ENCODE measurements around the gene IL10.

IL10 gene

DNA sequence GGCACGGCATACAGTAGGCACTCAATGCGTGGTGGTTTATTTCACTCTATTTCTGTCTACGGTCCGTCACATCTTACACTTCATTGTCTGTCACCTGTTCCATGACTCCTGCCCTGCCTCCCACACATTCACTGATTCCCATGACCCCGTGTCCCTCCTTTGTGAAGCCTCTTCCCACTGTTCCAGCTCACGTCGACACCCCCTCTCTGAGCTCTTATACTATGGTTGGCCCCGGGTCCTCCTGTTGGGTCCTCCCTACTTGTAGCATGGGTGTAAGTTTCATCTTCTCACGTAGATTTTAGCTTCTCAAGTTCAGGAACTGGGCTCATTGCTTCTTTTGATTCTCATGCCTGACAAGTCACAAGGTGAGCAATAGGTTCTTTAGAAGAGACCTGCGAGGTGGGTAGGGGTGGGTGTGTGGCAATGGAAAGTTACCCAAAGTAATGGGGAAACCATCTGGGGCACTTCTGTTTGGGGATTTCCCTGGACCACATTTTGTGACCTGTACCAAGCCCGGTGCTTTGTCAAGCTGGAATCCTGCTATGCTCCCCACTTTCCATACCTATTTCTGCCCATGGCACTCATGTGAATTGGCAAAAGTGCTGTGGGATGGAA lies 22.1 kb upstream of the IL10 start (continued):
- TF ChIP-seq ZNF48 (tag by site-specific recombination; IDR thresholded peaks at IDR 0.05) (no peak), TRIM28 (IDR thresholded peaks at IDR 0.05; ENCODE audit: borderline replicate concordance, low read length) (no peak), ZBTB21 (tag by site-specific recombination; IDR thresholded peaks at IDR 0.05) (no peak), ZFHX2 (tag by site-specific recombination; conservative IDR thresholded peaks at IDR 0.05) (no peak), BCL11A (tag by site-specific recombination; IDR thresholded peaks at IDR 0.05; ENCODE audit: low read depth) (no peak), ZNF2 (tag by site-specific recombination; IDR thresholded peaks at IDR 0.05) (no peak), ZFP41 (tag by site-specific recombination; IDR thresholded peaks at IDR 0.05; ENCODE audit: borderline replicate concordance) (no peak), HOXC10 (CRISPR knock-in tag; IDR thresholded peaks at IDR 0.05) (no peak), ZSCAN23 (tag by site-specific recombination; IDR thresholded peaks at IDR 0.05) (no peak)
- TF ChIP-seq, protein P1, sequence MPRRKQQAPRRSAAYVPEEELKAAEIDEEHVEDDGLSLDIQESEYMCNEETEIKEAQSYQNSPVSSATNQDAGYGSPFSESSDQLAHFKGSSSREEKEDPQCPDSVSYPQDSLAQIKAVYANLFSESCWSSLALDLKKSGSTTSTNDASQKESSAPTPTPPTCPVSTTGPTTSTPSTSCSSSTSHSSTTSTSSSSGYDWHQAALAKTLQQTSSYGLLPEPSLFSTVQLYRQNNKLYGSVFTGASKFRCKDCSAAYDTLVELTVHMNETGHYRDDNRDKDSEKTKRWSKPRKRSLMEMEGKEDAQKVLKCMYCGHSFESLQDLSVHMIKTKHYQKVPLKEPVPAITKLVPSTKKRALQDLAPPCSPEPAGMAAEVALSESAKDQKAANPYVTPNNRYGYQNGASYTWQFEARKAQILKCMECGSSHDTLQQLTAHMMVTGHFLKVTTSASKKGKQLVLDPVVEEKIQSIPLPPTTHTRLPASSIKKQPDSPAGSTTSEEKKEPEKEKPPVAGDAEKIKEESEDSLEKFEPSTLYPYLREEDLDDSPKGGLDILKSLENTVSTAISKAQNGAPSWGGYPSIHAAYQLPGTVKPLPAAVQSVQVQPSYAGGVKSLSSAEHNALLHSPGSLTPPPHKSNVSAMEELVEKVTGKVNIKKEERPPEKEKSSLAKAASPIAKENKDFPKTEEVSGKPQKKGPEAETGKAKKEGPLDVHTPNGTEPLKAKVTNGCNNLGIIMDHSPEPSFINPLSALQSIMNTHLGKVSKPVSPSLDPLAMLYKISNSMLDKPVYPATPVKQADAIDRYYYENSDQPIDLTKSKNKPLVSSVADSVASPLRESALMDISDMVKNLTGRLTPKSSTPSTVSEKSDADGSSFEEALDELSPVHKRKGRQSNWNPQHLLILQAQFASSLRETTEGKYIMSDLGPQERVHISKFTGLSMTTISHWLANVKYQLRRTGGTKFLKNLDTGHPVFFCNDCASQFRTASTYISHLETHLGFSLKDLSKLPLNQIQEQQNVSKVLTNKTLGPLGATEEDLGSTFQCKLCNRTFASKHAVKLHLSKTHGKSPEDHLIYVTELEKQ (tag by site-specific recombination; IDR thresholded peaks at IDR 0.05; ENCODE audit: borderline replicate concordance), result no peak

DNA sequence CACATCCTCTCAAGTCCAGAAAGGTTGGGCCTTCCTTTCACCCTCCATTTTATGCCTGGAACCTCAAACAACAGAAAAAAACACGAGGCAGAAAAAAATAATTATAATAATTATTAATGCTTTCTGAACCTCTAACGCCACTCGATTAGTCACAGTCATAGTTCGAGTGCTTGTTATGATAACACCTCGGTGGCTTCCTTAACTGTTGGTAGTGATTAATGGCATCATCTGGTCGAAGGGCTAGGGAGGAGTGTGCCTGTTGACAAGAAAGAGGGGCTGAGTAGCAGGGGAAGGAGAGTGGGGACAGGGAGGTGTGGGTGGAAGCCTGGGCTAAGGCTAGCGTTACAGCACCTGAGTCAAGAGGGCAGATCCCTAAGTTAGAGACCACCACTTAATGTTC lies 21.3 kb upstream of the IL10 start:
- CTCF ChIA-PET, result no interaction called here
- Histone ChIP-seq H3K27ac (ENCODE audit: extremely low read depth, low read depth, low read length) (no peak overlapping the region), H3K9me3 (ENCODE audit: control insufficient read depth, insufficient read depth, low read depth, low read length) (no peaks in the 10 kb centered on the region), H3K4me3 (ENCODE audit: low read depth, low read length) (no peak overlapping the region), H3K4me1 (ENCODE audit: control insufficient read depth, insufficient read depth, low read length) (no peaks in the 10 kb centered on the region), H3K36me3 (ENCODE audit: control insufficient read depth in 2 of 2, insufficient read depth in 1 of 2, low read length in 2 of 2) (no peaks in the 10 kb centered on the region)
- POLR2A ChIA-PET, result no interaction called here
- TF ChIP-seq, protein P2, sequence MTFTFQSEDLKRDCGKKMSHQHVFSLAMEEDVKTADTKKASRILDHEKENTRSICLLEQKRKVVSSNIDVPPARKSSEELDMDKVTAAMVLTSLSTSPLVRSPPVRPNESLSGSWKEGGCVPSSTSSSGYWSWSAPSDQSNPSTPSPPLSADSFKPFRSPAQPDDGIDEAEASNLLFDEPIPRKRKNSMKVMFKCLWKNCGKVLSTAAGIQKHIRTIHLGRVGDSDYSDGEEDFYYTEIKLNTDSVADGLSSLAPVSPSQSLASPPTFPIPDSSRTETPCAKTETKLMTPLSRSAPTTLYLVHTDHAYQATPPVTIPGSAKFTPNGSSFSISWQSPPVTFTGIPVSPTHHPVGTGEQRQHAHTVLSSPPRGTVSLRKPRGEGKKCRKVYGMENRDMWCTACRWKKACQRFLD (tag by site-specific recombination; IDR thresholded peaks at IDR 0.05), result no peak
- TF ChIP-seq, protein P3, sequence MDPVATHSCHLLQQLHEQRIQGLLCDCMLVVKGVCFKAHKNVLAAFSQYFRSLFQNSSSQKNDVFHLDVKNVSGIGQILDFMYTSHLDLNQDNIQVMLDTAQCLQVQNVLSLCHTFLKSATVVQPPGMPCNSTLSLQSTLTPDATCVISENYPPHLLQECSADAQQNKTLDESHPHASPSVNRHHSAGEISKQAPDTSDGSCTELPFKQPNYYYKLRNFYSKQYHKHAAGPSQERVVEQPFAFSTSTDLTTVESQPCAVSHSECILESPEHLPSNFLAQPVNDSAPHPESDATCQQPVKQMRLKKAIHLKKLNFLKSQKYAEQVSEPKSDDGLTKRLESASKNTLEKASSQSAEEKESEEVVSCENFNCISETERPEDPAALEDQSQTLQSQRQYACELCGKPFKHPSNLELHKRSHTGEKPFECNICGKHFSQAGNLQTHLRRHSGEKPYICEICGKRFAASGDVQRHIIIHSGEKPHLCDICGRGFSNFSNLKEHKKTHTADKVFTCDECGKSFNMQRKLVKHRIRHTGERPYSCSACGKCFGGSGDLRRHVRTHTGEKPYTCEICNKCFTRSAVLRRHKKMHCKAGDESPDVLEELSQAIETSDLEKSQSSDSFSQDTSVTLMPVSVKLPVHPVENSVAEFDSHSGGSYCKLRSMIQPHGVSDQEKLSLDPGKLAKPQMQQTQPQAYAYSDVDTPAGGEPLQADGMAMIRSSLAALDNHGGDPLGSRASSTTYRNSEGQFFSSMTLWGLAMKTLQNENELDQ (tag by site-specific recombination; IDR thresholded peaks at IDR 0.05; ENCODE audit: low read depth), result no peak
- no peak for TF ChIP-seq ZNF239 (tag by site-specific recombination; IDR thresholded peaks at IDR 0.05)
- no peak for TF ChIP-seq ZNF785 (tag by site-specific recombination; IDR thresholded peaks at IDR 0.05)
- TF ChIP-seq ZNF350 (tag by site-specific recombination; IDR thresholded peaks at IDR 0.05), result no peak
- TF ChIP-seq, protein P4, sequence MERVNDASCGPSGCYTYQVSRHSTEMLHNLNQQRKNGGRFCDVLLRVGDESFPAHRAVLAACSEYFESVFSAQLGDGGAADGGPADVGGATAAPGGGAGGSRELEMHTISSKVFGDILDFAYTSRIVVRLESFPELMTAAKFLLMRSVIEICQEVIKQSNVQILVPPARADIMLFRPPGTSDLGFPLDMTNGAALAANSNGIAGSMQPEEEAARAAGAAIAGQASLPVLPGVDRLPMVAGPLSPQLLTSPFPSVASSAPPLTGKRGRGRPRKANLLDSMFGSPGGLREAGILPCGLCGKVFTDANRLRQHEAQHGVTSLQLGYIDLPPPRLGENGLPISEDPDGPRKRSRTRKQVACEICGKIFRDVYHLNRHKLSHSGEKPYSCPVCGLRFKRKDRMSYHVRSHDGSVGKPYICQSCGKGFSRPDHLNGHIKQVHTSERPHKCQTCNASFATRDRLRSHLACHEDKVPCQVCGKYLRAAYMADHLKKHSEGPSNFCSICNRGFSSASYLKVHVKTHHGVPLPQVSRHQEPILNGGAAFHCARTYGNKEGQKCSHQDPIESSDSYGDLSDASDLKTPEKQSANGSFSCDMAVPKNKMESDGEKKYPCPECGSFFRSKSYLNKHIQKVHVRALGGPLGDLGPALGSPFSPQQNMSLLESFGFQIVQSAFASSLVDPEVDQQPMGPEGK (tag by site-specific recombination; IDR thresholded peaks at IDR 0.05), result no peak
- no peak for TF ChIP-seq ZNF561 (tag by site-specific recombination; IDR thresholded peaks at IDR 0.05; ENCODE audit: borderline replicate concordance)
- TF ChIP-seq, protein P5, sequence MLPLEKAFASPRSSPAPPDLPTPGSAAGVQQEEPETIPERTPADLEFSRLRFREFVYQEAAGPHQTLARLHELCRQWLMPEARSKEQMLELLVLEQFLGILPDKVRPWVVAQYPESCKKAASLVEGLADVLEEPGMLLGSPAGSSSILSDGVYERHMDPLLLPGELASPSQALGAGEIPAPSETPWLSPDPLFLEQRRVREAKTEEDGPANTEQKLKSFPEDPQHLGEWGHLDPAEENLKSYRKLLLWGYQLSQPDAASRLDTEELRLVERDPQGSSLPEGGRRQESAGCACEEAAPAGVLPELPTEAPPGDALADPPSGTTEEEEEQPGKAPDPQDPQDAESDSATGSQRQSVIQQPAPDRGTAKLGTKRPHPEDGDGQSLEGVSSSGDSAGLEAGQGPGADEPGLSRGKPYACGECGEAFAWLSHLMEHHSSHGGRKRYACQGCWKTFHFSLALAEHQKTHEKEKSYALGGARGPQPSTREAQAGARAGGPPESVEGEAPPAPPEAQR (tag by site-specific recombination; IDR thresholded peaks at IDR 0.05), result no peak
- no peak for TF ChIP-seq ZEB2 (tag by site-specific recombination; IDR thresholded peaks at IDR 0.05)
- no peak for TF ChIP-seq ZNF266 (tag by site-specific recombination; IDR thresholded peaks at IDR 0.05; ENCODE audit: low read depth)
- no peak for TF ChIP-seq RBAK (tag by site-specific recombination; IDR thresholded peaks at IDR 0.05)
- TF ChIP-seq SP7 (tag by site-specific recombination; IDR thresholded peaks at IDR 0.05), result no peak
- no peak for TF ChIP-seq ZNF404 (tag by site-specific recombination; IDR thresholded peaks at IDR 0.05)
